HK-2 (cell line): Measurements from ENCODE around the gene DAGLA.

Experiments used
- DNase-seq: peaks from one replicate; pipeline ENCODE4 v3.0.0-alpha.2; 2018; ENCODE audit not compliant: unreplicated experiment

Gene DAGLA

GRCh38 chr11:61745781-61746441 lies 65.7 kb downstream of the DAGLA start:
- DNase-seq: no peak

GRCh38 chr11:61746442-61747191 lies 66.4 kb downstream of the DAGLA start:
- DNase-seq: no peak

- DNase-seq: peak; percentile 78
These were observed 67.2 kb downstream of the DAGLA start for GRCh38 chr11:61747192-61747966.

- DNase-seq: no peak
These were observed 67.7 kb downstream of the DAGLA start for GRCh38 chr11:61747967-61748285.

- DNase-seq: no peak
These were observed 69.5 kb downstream of the DAGLA start for GRCh38 chr11:61749591-61750217.

GRCh38 chr11:61750631-61751273 lies 70.6 kb downstream of the DAGLA start:
- no peak for DNase-seq

GRCh38 chr11:61751384-61751783 lies 71.2 kb downstream of the DAGLA start:
- no peak for DNase-seq

GRCh38 chr11:61752117-61752924 lies 72.1 kb downstream of the DAGLA start, which contains the start of gene MYRF:
MYRF (plus strand) TSS chr11:61752636; CDS start chr11:61752745, 109 bp downstream.
- peak; percentile 65 for DNase-seq

- DNase-seq: no peak
These were observed 72.8 kb downstream of the DAGLA start for GRCh38 chr11:61752925-61753521.

GRCh38 chr11:61753672-61754071 lies 73.5 kb downstream of the DAGLA start:
- DNase-seq: no peak

GRCh38 chr11:61754534-61755482 lies 74.6 kb downstream of the DAGLA start:
- no peak for DNase-seq

GRCh38 chr11:61756147-61756451 lies 75.9 kb downstream of the DAGLA start:
- DNase-seq: no peak

- DNase-seq: peak; percentile 80
These were observed 76.4 kb downstream of the DAGLA start for GRCh38 chr11:61756452-61757212.

GRCh38 chr11:61757213-61757862 lies 77.1 kb downstream of the DAGLA start:
- DNase-seq: no peak

GRCh38 chr11:61760946-61761345 lies 80.8 kb downstream of the DAGLA start:
- DNase-seq: no peak

- no peak for DNase-seq
These were observed 81.4 kb downstream of the DAGLA start for GRCh38 chr11:61761440-61762222.

- DNase-seq: no peak
These were observed 82.0 kb downstream of the DAGLA start for GRCh38 chr11:61762223-61762615.
